H9 (cell line): Measurements from ENCODE around the gene CPSF2. TPM values are rescaled to one million over a fixed set of nuclear protein-coding genes. Genes with fewer than 3 reads are reported as not detected.
A peak's percentile ranks its signal among the peaks of the same experiment; 100 is the strongest.

Source experiments
- DNase-seq: peaks from one replicate; pipeline ENCODE4 v3.0.0-alpha.2; 2017
- H2AFZ ChIP-seq: one replicate; pipeline ENCODE4 v1.6.1; 2013; ENCODE audit warnings: mild to moderate bottlenecking, low read length, control low read depth, moderate library complexity
- H2AK5ac ChIP-seq: 2 replicates; pipeline ENCODE4 v1.6.1; 2013; ENCODE audit warnings: low read length, control low read depth, mixed read lengths; ENCODE audit not compliant: insufficient read length
- H2BK120ac ChIP-seq: one replicate; pipeline ENCODE4 v1.6.1; 2013; ENCODE audit warnings: low read depth, mild to moderate bottlenecking, low read length, control low read depth, inconsistent platforms; ENCODE audit not compliant: poor library complexity, severe bottlenecking
- H2BK12ac ChIP-seq: 2 replicates; pipeline ENCODE4 v1.6.1; 2013; ENCODE audit warnings: low read length, control low read depth, mixed read lengths, low read depth; ENCODE audit not compliant: insufficient read length
- H2BK15ac ChIP-seq: 2 replicates; pipeline ENCODE4 v1.6.1; 2013; ENCODE audit warnings: low read depth, low read length, control low read depth
- H2BK20ac ChIP-seq: one replicate; pipeline ENCODE4 v1.6.1; 2013; ENCODE audit warnings: low read depth, mild to moderate bottlenecking, low read length, control low read depth, inconsistent platforms; ENCODE audit not compliant: poor library complexity, severe bottlenecking
- H2BK5ac ChIP-seq: 2 replicates; pipeline ENCODE4 v1.6.1; 2013; ENCODE audit warnings: low read length, control low read depth, mixed read lengths; ENCODE audit not compliant: insufficient read length
- H3K14ac ChIP-seq: 2 replicates; pipeline ENCODE4 v1.6.1; 2013; ENCODE audit warnings: low read length, control low read depth; ENCODE audit not compliant: insufficient read depth
- H3K18ac ChIP-seq: 2 replicates; pipeline ENCODE4 v1.6.1; 2013; ENCODE audit warnings: low read depth, mild to moderate bottlenecking, mixed read lengths, low read length, control low read depth; ENCODE audit not compliant: insufficient read length
- H3K23ac ChIP-seq: 2 replicates; pipeline ENCODE4 v1.6.1; 2013; ENCODE audit warnings: low read length, control low read depth, mixed read lengths, low read depth; ENCODE audit not compliant: insufficient read length
- H3K23me2 ChIP-seq: 2 replicates; pipeline ENCODE4 v1.6.1; 2013; ENCODE audit warnings: low read depth, mild to moderate bottlenecking, mixed read lengths, low read length, control low read depth; ENCODE audit not compliant: insufficient read length, poor library complexity, severe bottlenecking
- H3K27ac ChIP-seq: 2 replicates; pipeline ENCODE4 v1.5.1; 2013; ENCODE audit warnings: low read length, control low read depth, mixed read lengths, low read depth; ENCODE audit not compliant: insufficient read length
- H3K27me3 ChIP-seq: 2 replicates; pipeline ENCODE4 v1.6.1; 2013; ENCODE audit warnings: low read length, control low read depth, inconsistent platforms; ENCODE audit not compliant: insufficient read depth
- H3K4ac ChIP-seq: 2 replicates; pipeline ENCODE4 v1.6.1; 2013; ENCODE audit warnings: low read depth, mild to moderate bottlenecking, control low read depth, inconsistent platforms, low read length, moderate library complexity
- H3K4me1 ChIP-seq: 2 replicates; pipeline ENCODE4 v1.6.1; 2013; ENCODE audit warnings: low read length, control low read depth, inconsistent platforms; ENCODE audit not compliant: insufficient read depth
- H3K4me2 ChIP-seq: 2 replicates; pipeline ENCODE4 v1.6.1; 2013; ENCODE audit warnings: low read length, control low read depth, mixed read lengths; ENCODE audit not compliant: insufficient read length, insufficient read depth
- H3K56ac ChIP-seq: 2 replicates; pipeline ENCODE4 v1.6.1; 2013; ENCODE audit warnings: low read depth, mild to moderate bottlenecking, mixed read lengths, low read length, control low read depth; ENCODE audit not compliant: insufficient read length
- H3K79me1 ChIP-seq: 2 replicates; pipeline ENCODE4 v1.6.1; 2013; ENCODE audit warnings: low read depth, mild to moderate bottlenecking, moderate library complexity, low read length, control low read depth, inconsistent platforms; ENCODE audit not compliant: insufficient read depth, poor library complexity, severe bottlenecking
- H3K79me2 ChIP-seq: 2 replicates; pipeline ENCODE4 v1.6.1; 2013; ENCODE audit warnings: low read length, control low read depth, inconsistent platforms; ENCODE audit not compliant: insufficient read depth
- H3K9ac ChIP-seq: 2 replicates; pipeline ENCODE4 v1.6.1; 2013; ENCODE audit warnings: low read length, control low read depth, mixed read lengths; ENCODE audit not compliant: insufficient read length; ENCODE audit errors: extremely low read depth
- H3K9me3 ChIP-seq: one replicate; pipeline ENCODE4 v1.6.1; 2013; ENCODE audit warnings: low read depth, low read length, inconsistent platforms; ENCODE audit not compliant: control insufficient read depth
- H3T11ph ChIP-seq: one replicate; pipeline ENCODE4 v1.6.1; 2013; ENCODE audit warnings: mild to moderate bottlenecking, low read length, control low read depth, inconsistent platforms
- H4K20me1 ChIP-seq: one replicate; pipeline ENCODE4 v1.6.1; 2013; ENCODE audit not compliant: control insufficient read depth, insufficient read length, insufficient read depth
- H4K5ac ChIP-seq: 2 replicates; pipeline ENCODE4 v1.6.1; 2013; ENCODE audit warnings: low read depth, mild to moderate bottlenecking, mixed read lengths, low read length, control low read depth; ENCODE audit not compliant: insufficient read length
- H4K8ac ChIP-seq: replicated peaks from 2 replicates; pipeline ENCODE4 v1.6.1; 2013; ENCODE audit warnings: low read length, control low read depth, mixed read lengths, low read depth; ENCODE audit not compliant: insufficient read length
- H4K91ac ChIP-seq: 2 replicates; pipeline ENCODE4 v1.6.1; 2013; ENCODE audit warnings: low read depth, mild to moderate bottlenecking, moderate library complexity, mixed read lengths, low read length, control low read depth; ENCODE audit not compliant: insufficient read length
- H3K27ac Mint-ChIP-seq, 3 experiments: 2 replicates in 2 of 3; 3 replicates in 1 of 3; pipeline ENCODE4 v1.8.0; 2020 to 2021; ENCODE audit warnings: mixed read lengths in 3 of 3, mild to moderate bottlenecking in 1 of 3, moderate library complexity in 1 of 3
- H3K27me3 Mint-ChIP-seq: 2 replicates; pipeline ENCODE4 v1.8.0; 2021; ENCODE audit warnings: low read depth, mild to moderate bottlenecking, moderate library complexity, mixed read lengths
- H3K36me3 Mint-ChIP-seq, 3 experiments: 2 replicates in 2 of 3; 3 replicates in 1 of 3; pipeline ENCODE4 v1.8.0; 2020 to 2021; ENCODE audit warnings: low read depth in 3 of 3, mixed read lengths in 3 of 3; ENCODE audit not compliant: insufficient read depth in 1 of 3
- H3K4me1 Mint-ChIP-seq, 2 experiments: 2 replicates each; pipeline ENCODE4 v1.8.0; 2020; ENCODE audit warnings: mixed read lengths in 2 of 2
- H3K4me3 Mint-ChIP-seq, 2 experiments: 2 replicates in 1 of 2; 3 replicates in 1 of 2; pipeline ENCODE4 v1.8.0; 2020 to 2021; ENCODE audit warnings: mild to moderate bottlenecking in 2 of 2, mixed read lengths in 2 of 2, moderate library complexity in 1 of 2
- H3K9me3 Mint-ChIP-seq, 2 experiments: 2 replicates in 1 of 2; 3 replicates in 1 of 2; pipeline ENCODE4 v1.8.0; 2020; ENCODE audit warnings: mild to moderate bottlenecking in 2 of 2, mixed read lengths in 2 of 2, moderate library complexity in 1 of 2
- CTCF ChIP-seq: fragments of 200-600 bp; sonication (generic); conservative IDR thresholded peaks from 3 replicates; pipeline ENCODE4 v1.8.0; 2021; ENCODE audit warnings: antibody characterized with exemption, mild to moderate bottlenecking
- WGBS: extraction: QIAGEN DNeasy Blood & Tissue Kit; methylation state at CpG from one replicate; pipeline ENCODE4 v1.1.7; 2013; ENCODE audit warnings: missing lambda C conversion rate, low lambda C conversion rate, mixed read lengths; ENCODE audit not compliant: insufficient read length; ENCODE audit errors: extremely low coverage; 5-methylcytosine and 5-hydroxymethylcytosine counted together
- total RNA-seq: library from RNA; stranded (reverse); gene quantifications from 2 replicates; pipeline ENCODE4 v1.2.1, GENCODE V29; 2021

CPSF2 gene
- total RNA-seq, 1 experiment from 2014 or later, result 108 TPM

- Histone ChIP-seq H2BK20ac (no peak overlapping the region), H3K4ac (no peak overlapping the region), H3K4me1 (no peaks in the 10 kb centered on the region), H2BK5ac (no peak overlapping the region), H2BK15ac (no peak overlapping the region), H3K27me3 (no peaks in the 10 kb centered on the region), H3K23me2 (peaks cover 7% of the 10 kb centered on the region), H3K79me1 (no peaks in the 10 kb centered on the region), H3K9ac (peak overlapping the region; percentile 99), H3T11ph (no peak overlapping the region), H2AK5ac (no peak overlapping the region), H2AFZ (no peak overlapping the region), H3K9me3 (no peaks in the 10 kb centered on the region), H4K5ac (no peak overlapping the region), H4K91ac (no peak overlapping the region), H3K4me2 (peak overlapping the region; percentile 58), H3K79me2 (no peaks in the 10 kb centered on the region; the same call in 1 of the 2 replicates), H3K27ac (no peak overlapping the region), H4K8ac (peak overlapping the region; percentile 68), H3K18ac (peak overlapping the region; percentile 99), H3K23ac (no peak overlapping the region), H2BK12ac (no peak overlapping the region), H4K20me1 (no peaks in the 10 kb centered on the region), H3K56ac (peak overlapping the region; percentile 77), H2BK120ac (no peak overlapping the region), H3K14ac (no peak overlapping the region)
- peaks cover 18 to 48% (median 48%) of the 10 kb centered on the region in 3 experiments; a peak in 6 of 7 replicates for H3K36me3 Mint-ChIP-seq
- H3K4me3 Mint-ChIP-seq, result peak overlapping the region; percentile 93 to 98
- H3K27ac Mint-ChIP-seq, result peak overlapping the region; percentile 100
- no peak for TF ChIP-seq CTCF
- DNase-seq, result no peak
- WGBS, result no CpG with 5 or more reads among the region's 9 CpGs
- H3K27me3 Mint-ChIP-seq, result no peaks in the 10 kb centered on the region; the same call in 1 of the 2 replicates
- H3K4me1 Mint-ChIP-seq, result peaks cover 15 to 23% of the 10 kb centered on the region in 2 experiments
- peaks cover 0 to 2% of the 10 kb centered on the region in 2 experiments; a peak in 2 of 5 replicates for H3K9me3 Mint-ChIP-seq
These were observed 992 bp downstream of the CPSF2 start for GRCh38 chr14:92122761-92123160.
